Sigmoid colon (tissue), 7 donors: ENCODE results near the gene MYO18A. TPM values are rescaled to one million over a fixed set of nuclear protein-coding genes. Genes with fewer than 3 reads are reported as not detected.

ENCODE experiments used
- DNase-seq: peaks from one replicate; pipeline ENCODE4 v3.0.0-alpha.2; 2019
- H3K27ac ChIP-seq, 4 donors: fragments of 200-600 bp; sonication (generic); one replicate each; pipeline ENCODE4 v1.5.1; 2016 to 2019; ENCODE audit warnings: mild to moderate bottlenecking in 1 of 4
- H3K27me3 ChIP-seq, 3 donors: fragments of 200-600 bp; sonication (generic); one replicate each; pipeline ENCODE4 v1.5.1; 2019; ENCODE audit warnings: mild to moderate bottlenecking in 1 of 3
- H3K36me3 ChIP-seq, 4 donors: fragments of 200-600 bp; sonication (generic); one replicate each; pipeline ENCODE4 v1.5.1; 2016 to 2019
- H3K4me1 ChIP-seq, 4 donors: fragments of 200-600 bp; sonication (generic); one replicate each; pipeline ENCODE4 v1.5.1; 2017 to 2019
- H3K4me3 ChIP-seq, 4 donors: fragments of 200-600 bp; sonication (generic); one replicate each; pipeline ENCODE4 v1.5.1; 2017 to 2019; ENCODE audit warnings: mild to moderate bottlenecking in 2 of 4, moderate library complexity in 1 of 4
- H3K9me3 ChIP-seq, 4 donors: fragments of 200-600 bp in 3 of 4; sonication (generic) in 3 of 4; one replicate each; pipeline versions ENCODE4 v1.5.1 to v1.6.1; 2013 to 2019
- CTCF ChIP-seq, 4 experiments: fragments of 450-650 bp in 3 of 4; fragments of 200-600 bp in 1 of 4; IDR thresholded peaks; one replicate each; pipeline ENCODE4 v1.5.1; 2016 to 2019; ENCODE audit warnings: antibody characterized with exemption in 4 of 4, mild to moderate bottlenecking in 3 of 4, moderate library complexity in 2 of 4
- EP300 ChIP-seq, 4 donors: sonication (generic); formaldehyde crosslinking; IDR thresholded peaks; one replicate each; pipeline ENCODE4 v1.6.1; 2017; ENCODE audit warnings: antibody characterized with exemption in 4 of 4
- POLR2A ChIP-seq, 2 donors: fragments of 450-650 bp; IDR thresholded peaks; one replicate each; pipeline ENCODE4 v1.6.1; 2016; ENCODE audit warnings: antibody characterized with exemption in 2 of 2, mild to moderate bottlenecking in 2 of 2, moderate library complexity in 2 of 2
- POLR2AphosphoS5 ChIP-seq, 4 donors: sonication (generic); formaldehyde crosslinking; IDR thresholded peaks; one replicate each; pipeline ENCODE4 v1.6.1; 2017; ENCODE audit warnings: antibody characterized with exemption in 4 of 4
- WGBS, 2 donors: extraction: QIAGEN DNeasy Blood & Tissue Kit; methylation state at CpG; one replicate each; pipeline ENCODE4 v1.1.7; 2013; 5-methylcytosine and 5-hydroxymethylcytosine counted together
- intact Hi-C: fragments of 100-400 bp; cut with DNase I; formaldehyde crosslinking; loops from one replicate; pipeline ENCODE4 v1.15.1; 2023
- polyA plus RNA-seq, 3 donors: library from polyadenylated mRNA; stranded (reverse); fragments of 200-250 nt; gene quantifications; one replicate each; pipeline ENCODE4 v1.2.3, GENCODE V29; 2013
- total RNA-seq, 4 donors: library from RNA; depleted of rRNA; stranded (reverse); fragments of >200 nt; gene quantifications; one replicate each; pipeline ENCODE4 v1.1.0, GENCODE V29; 2016
- donor health status: healthy with polysubstance abuse.
- donor health status: Bipolar disorder and iron deficiency.
- donor health status: healthy.

The MYO18A gene
- total and polyA plus RNA-seq, 7 donors, result 24.0 to 92.6 (median 48.4) TPM

- Histone ChIP-seq H3K36me3 (peaks cover 31 to 88% (median 46%) of the 10 kb centered on the region in 4 donors), H3K4me1 (no peaks in the 10 kb centered on the region), H3K27me3 (no peaks in the 10 kb centered on the region), H3K9me3 (no peaks in the 10 kb centered on the region), H3K4me3 (no peak overlapping the region), H3K27ac (no peak overlapping the region)
- intact Hi-C loops, result no loop called here
- TF ChIP-seq POLR2AphosphoS5 (IDR thresholded peaks at IDR 0.05) (no peak), EP300 (IDR thresholded peaks at IDR 0.05) (no peak), CTCF (IDR thresholded peaks at IDR 0.05) (no peak), POLR2A (IDR thresholded peaks at IDR 0.05) (no peak)
- 93 to 94% methylated on average over 9 of the region's 9 CpGs for WGBS, 2 donors
- DNase-seq, result no peak
Observed at GRCh38 chr17:29107084-29107483, 73.1 kb downstream of the MYO18A start.

GRCh38 chr17:29103341-29103740, 76.9 kb downstream of the MYO18A start:
- intact Hi-C loops, result no loop called here
- no peak for DNase-seq
- Histone ChIP-seq H3K9me3 (no peaks in the 10 kb centered on the region), H3K4me3 (no peak overlapping the region), H3K36me3 (peaks cover 24 to 93% (median 39%) of the 10 kb centered on the region in 4 donors), H3K4me1 (no peaks in the 10 kb centered on the region), H3K27ac (no peak overlapping the region), H3K27me3 (no peaks in the 10 kb centered on the region)
- 98 to 99% methylated on average over 4 of the region's 4 CpGs for WGBS, 2 donors
- TF ChIP-seq EP300 (IDR thresholded peaks at IDR 0.05) (no peak), POLR2AphosphoS5 (IDR thresholded peaks at IDR 0.05) (no peak), POLR2A (IDR thresholded peaks at IDR 0.05) (no peak), CTCF (IDR thresholded peaks at IDR 0.05) (no peak)

- Histone ChIP-seq H3K4me1 (no peaks in the 10 kb centered on the region), H3K27me3 (no peaks in the 10 kb centered on the region), H3K9me3 (no peaks in the 10 kb centered on the region), H3K36me3 (peaks cover 30 to 93% (median 45%) of the 10 kb centered on the region in 4 donors), H3K27ac (no peak overlapping the region), H3K4me3 (no peak overlapping the region)
- no peak for DNase-seq
- TF ChIP-seq POLR2A (IDR thresholded peaks at IDR 0.05) (no peak), EP300 (IDR thresholded peaks at IDR 0.05) (no peak), CTCF (IDR thresholded peaks at IDR 0.05) (no peak), POLR2AphosphoS5 (IDR thresholded peaks at IDR 0.05) (no peak)
- WGBS, 2 donors, result 93 to 94% methylated on average over 11 of the region's 11 CpGs
- intact Hi-C loops, result no loop called here
Observed at GRCh38 chr17:29102741-29103181, 77.4 kb downstream of the MYO18A start.

GRCh38 chr17:29102046-29102445, 78.2 kb downstream of the MYO18A start:
- no peak for TF ChIP-seq POLR2A (IDR thresholded peaks at IDR 0.05)
- TF ChIP-seq CTCF (IDR thresholded peaks at IDR 0.05), result no peak
- no peak for TF ChIP-seq EP300 (IDR thresholded peaks at IDR 0.05)
- TF ChIP-seq POLR2AphosphoS5 (IDR thresholded peaks at IDR 0.05), result no peak
- 92 to 94% methylated on average over 3 of the region's 3 CpGs for WGBS, 2 donors
- Histone ChIP-seq H3K9me3 (no peaks in the 10 kb centered on the region), H3K27ac (no peak overlapping the region), H3K4me3 (no peak overlapping the region), H3K4me1 (no peaks in the 10 kb centered on the region), H3K36me3 (peaks cover 33 to 94% (median 49%) of the 10 kb centered on the region in 4 donors), H3K27me3 (no peaks in the 10 kb centered on the region)
- intact Hi-C loops, result no loop called here
- DNase-seq, result no peak

- Histone ChIP-seq H3K27ac (no peak overlapping the region), H3K4me3 (no peak overlapping the region), H3K27me3 (no peaks in the 10 kb centered on the region), H3K4me1 (no peaks in the 10 kb centered on the region), H3K36me3 (peaks cover 33 to 94% (median 46%) of the 10 kb centered on the region in 4 donors), H3K9me3 (no peaks in the 10 kb centered on the region)
- TF ChIP-seq POLR2A (IDR thresholded peaks at IDR 0.05) (no peak), CTCF (IDR thresholded peaks at IDR 0.05) (no peak), POLR2AphosphoS5 (IDR thresholded peaks at IDR 0.05) (no peak), EP300 (IDR thresholded peaks at IDR 0.05) (no peak)
- intact Hi-C loops, result no loop called here
- no peak for DNase-seq
- 82 to 85% methylated on average over 8 of the region's 8 CpGs for WGBS, 2 donors
Observed at GRCh38 chr17:29100296-29100695, 79.9 kb downstream of the MYO18A start.
